Common myeloid progenitor, CD34-positive (primary cell): ENCODE results near the gene DCDC2C.

Experiments
- CTCF ChIA-PET: fragments of 350-600 bp; sonication (Branson Sonifier 250); formaldehyde crosslinking; loops from one replicate; lab custom pipeline; 2021; ENCODE audit warnings: antibody characterized with exemption; lab: Charles Lee
- POLR2A ChIA-PET: fragments of 350-600 bp; sonication (Branson Sonifier 250); formaldehyde crosslinking; loops from one replicate; lab custom pipeline; 2021; ENCODE audit warnings: antibody characterized with exemption; lab: Charles Lee
- DNase-seq, 3 donors: peaks; one replicate each; pipeline versions ENCODE4 v3.0.0 to v3.0.0-alpha.2; 2013
- H3K27ac ChIP-seq, 2 experiments: 1 replicate in 1 of 2; 2 replicates in 1 of 2; pipeline ENCODE4 v1.7.0; 2013; ENCODE audit warnings: inconsistent platforms in 2 of 2, low read length in 2 of 2, mild to moderate bottlenecking in 2 of 2, low read depth in 1 of 2, moderate library complexity in 1 of 2; ENCODE audit not compliant: severe bottlenecking in 2 of 2, insufficient read depth in 1 of 2, poor library complexity in 1 of 2
- H3K27me3 ChIP-seq, 5 experiments: replicated peaks in 2 of 5; 1 replicate in 3 of 5; 2 replicates in 2 of 5; pipeline versions ENCODE4 v1.6.1 to v1.7.0; 2013; ENCODE audit warnings: low read length in 4 of 5, mild to moderate bottlenecking in 2 of 5, moderate library complexity in 2 of 5, inconsistent platforms in 1 of 5; ENCODE audit not compliant: insufficient read depth in 5 of 5, control insufficient read depth in 4 of 5
- H3K36me3 ChIP-seq, 4 experiments: 1 replicate in 2 of 4; 2 replicates in 2 of 4; pipeline versions ENCODE4 v1.6.1 to v1.7.0; 2013; ENCODE audit warnings: low read length in 3 of 4, control low read depth in 1 of 4, mild to moderate bottlenecking in 1 of 4; ENCODE audit not compliant: control insufficient read depth in 4 of 4, insufficient read depth in 4 of 4
- H3K4me1 ChIP-seq, 4 experiments: 1 replicate in 3 of 4; 2 replicates in 1 of 4; pipeline versions ENCODE4 v1.6.1 to v1.7.1; 2013; ENCODE audit warnings: low read length in 3 of 4, mild to moderate bottlenecking in 3 of 4, control low read depth in 1 of 4, inconsistent platforms in 1 of 4, moderate library complexity in 1 of 4; ENCODE audit not compliant: control insufficient read depth in 4 of 4, insufficient read depth in 4 of 4; ENCODE audit errors: control extremely low read depth in 1 of 4
- H3K4me3 ChIP-seq, 7 experiments: 1 replicate in 4 of 7; 2 replicates in 3 of 7; pipeline versions ENCODE4 v1.5.1 to v1.7.0; 2013; ENCODE audit warnings: mild to moderate bottlenecking in 7 of 7, low read length in 6 of 7, moderate library complexity in 6 of 7, inconsistent platforms in 2 of 7, low read depth in 2 of 7, control low read depth in 1 of 7; ENCODE audit not compliant: insufficient read depth in 4 of 7, control insufficient read depth in 1 of 7; ENCODE audit errors: extremely low read depth in 1 of 7
- H3K9me3 ChIP-seq, 5 experiments: 1 replicate in 4 of 5; 2 replicates in 1 of 5; pipeline versions ENCODE4 v1.6.1 to v1.7.1; 2013; ENCODE audit warnings: low read length in 4 of 5, mild to moderate bottlenecking in 2 of 5, inconsistent platforms in 1 of 5, low read depth in 1 of 5, moderate library complexity in 1 of 5; ENCODE audit not compliant: control insufficient read depth in 4 of 5, insufficient read depth in 2 of 5; ENCODE audit errors: control extremely low read depth in 1 of 5
- WGBS: methylation state at CpG from one replicate; pipeline ENCODE4 v1.1.5; 2013; ENCODE audit not compliant: insufficient coverage; 5-methylcytosine and 5-hydroxymethylcytosine counted together

The DCDC2C gene

GRCh38 chr2:3674066-3674845 lies 29.1 kb upstream of the DCDC2C start:
- H3K27ac ChIP-seq = no peak overlapping the region
- ChIA-PET POLR2A (no interaction called here), CTCF (no interaction called here)
- no peaks in the 10 kb centered on the region for H3K36me3 ChIP-seq
- DNase-seq = no peak
- H3K4me3 ChIP-seq = no peak overlapping the region
- 93% methylated on average over 9 of the region's 9 CpGs for WGBS
- no peaks in the 10 kb centered on the region for H3K4me1 ChIP-seq
- H3K9me3 ChIP-seq = no peaks in the 10 kb centered on the region
- peaks cover 0 to 5% (median 2%) of the 10 kb centered on the region in 5 experiments for H3K27me3 ChIP-seq

DNA sequence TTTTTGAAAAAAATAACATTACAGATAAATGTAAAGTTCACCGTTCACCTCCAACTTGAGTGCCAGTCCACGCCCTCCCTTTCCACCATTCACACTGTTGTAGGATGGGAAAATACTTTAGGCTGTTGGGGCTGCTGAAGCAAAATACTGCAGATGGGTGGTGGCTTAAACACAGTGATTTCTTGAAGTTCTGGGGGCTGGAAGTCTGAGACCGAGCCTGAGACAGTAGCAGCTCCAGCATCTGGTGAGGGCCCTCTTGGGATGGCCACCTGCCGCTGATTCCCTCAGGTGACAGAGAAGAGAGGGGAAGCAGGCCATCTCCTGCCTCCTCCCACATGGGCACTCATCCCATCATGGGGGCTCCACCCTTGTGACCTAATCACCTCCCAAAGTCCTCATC lies 27.7 kb upstream of the DCDC2C start:
- Histone ChIP-seq H3K27ac (no peak overlapping the region), H3K36me3 (no peaks in the 10 kb centered on the region), H3K4me3 (no peak overlapping the region), H3K9me3 (no peaks in the 10 kb centered on the region), H3K27me3 (peaks cover 0 to 9% (median 2%) of the 10 kb centered on the region in 5 experiments), H3K4me1 (no peaks in the 10 kb centered on the region)
- POLR2A ChIA-PET = no interaction called here
- CTCF ChIA-PET = no interaction called here
- WGBS = 100% methylated on average over 2 of the region's 4 CpGs
- DNase-seq = no peak

- no peaks in the 10 kb centered on the region for H3K36me3 ChIP-seq
- no peak overlapping the region for H3K27ac ChIP-seq
- no peaks in the 10 kb centered on the region for H3K4me1 ChIP-seq
- peaks cover 0 to 9% (median 2%) of the 10 kb centered on the region in 5 experiments for H3K27me3 ChIP-seq
- DNase-seq = no peak
- ChIA-PET POLR2A (no interaction called here), CTCF (no interaction called here)
- no peaks in the 10 kb centered on the region for H3K9me3 ChIP-seq
- no peak overlapping the region for H3K4me3 ChIP-seq
- WGBS = 83% methylated on average over 9 of the region's 9 CpGs
These were observed 25.9 kb upstream of the DCDC2C start for GRCh38 chr2:3677436-3677835.

GRCh38 chr2:3678212-3678611 lies 25.2 kb upstream of the DCDC2C start:
- Histone ChIP-seq H3K36me3 (no peaks in the 10 kb centered on the region), H3K27me3 (peaks cover under 1 to 9% (median 2%) of the 10 kb centered on the region in 5 experiments), H3K9me3 (no peaks in the 10 kb centered on the region), H3K4me3 (no peak overlapping the region), H3K4me1 (peaks cover 0 to 2% (median 0%) of the 10 kb centered on the region in 4 experiments), H3K27ac (no peak overlapping the region)
- WGBS = 89% methylated on average over 7 of the region's 9 CpGs
- ChIA-PET CTCF (no interaction called here), POLR2A (no interaction called here)
- DNase-seq = no peak

- H3K4me3 ChIP-seq = no peak overlapping the region
- POLR2A ChIA-PET = interaction anchor here (1.3 kb wide), 1 partner anchor 27 kb away, joined by 3 read pairs; no protein-coding TSS in a partner anchor
These were observed 24.2 kb upstream of the DCDC2C start for GRCh38 chr2:3679180-3679579.

GRCh38 chr2:3679616-3680393 lies 23.6 kb upstream of the DCDC2C start:
- CTCF ChIA-PET = no interaction called here

More at GRCh38 chr2:3679180-3679579, 24.2 kb upstream of the DCDC2C start:
- CTCF ChIA-PET = no interaction called here
- Histone ChIP-seq H3K9me3 (no peaks in the 10 kb centered on the region), H3K27ac (no peak overlapping the region), H3K36me3 (no peaks in the 10 kb centered on the region), H3K27me3 (peaks cover 2 to 9% (median 3%) of the 10 kb centered on the region in 5 experiments), H3K4me1 (peaks cover 0 to 2% (median 0%) of the 10 kb centered on the region in 4 experiments)
- 85% methylated on average over 2 of the region's 2 CpGs for WGBS
- DNase-seq = no peak

More at GRCh38 chr2:3679616-3680393, 23.6 kb upstream of the DCDC2C start:
- DNase-seq = no peak
- Histone ChIP-seq H3K27me3 (peaks cover 2 to 9% (median 3%) of the 10 kb centered on the region in 5 experiments), H3K4me3 (no peak overlapping the region), H3K36me3 (no peaks in the 10 kb centered on the region), H3K4me1 (peaks cover 0 to 2% (median 0%) of the 10 kb centered on the region in 4 experiments), H3K9me3 (no peaks in the 10 kb centered on the region), H3K27ac (no peak overlapping the region)
- POLR2A ChIA-PET = interaction anchor here (1.3 kb wide), 1 partner anchor 26 kb away, joined by 3 read pairs; no protein-coding TSS in a partner anchor
- WGBS = 85% methylated on average over 18 of the region's 23 CpGs
